Naive B cell (primary cell): ENCODE data around the gene SPAG6. TPM values are rescaled to one million over a fixed set of nuclear protein-coding genes. Genes with fewer than 3 reads are reported as not detected.
"Not testable (repeated sequence)": the region's sequence is repeated elsewhere in the genome, so short reads cannot be mapped to it uniquely, and the experiment has no call there.

Experiments
- ATAC-seq, 2 donors: fragments of 150-1000 bp; cut with Tn5 transposase; 2 replicates each; pipeline ENCODE4 v1.10.0; 2021; ENCODE audit warnings: low read depth in 2 of 2, mild to moderate bottlenecking in 2 of 2, moderate library complexity in 2 of 2
- DNase-seq: peaks from one replicate; pipeline ENCODE4 v3.0.0; 2022
- H3K27ac Mint-ChIP-seq, 6 donors: one replicate each; pipeline ENCODE4 v1.8.0; 2020 to 2022; ENCODE audit warnings: mild to moderate bottlenecking in 6 of 6, mixed read lengths in 6 of 6, moderate library complexity in 5 of 6, inconsistent platforms in 2 of 6
- H3K27me3 Mint-ChIP-seq, 3 donors: one replicate each; pipeline ENCODE4 v1.8.0; 2021 to 2022; ENCODE audit warnings: mixed read lengths in 3 of 3, mild to moderate bottlenecking in 1 of 3
- H3K36me3 Mint-ChIP-seq, 2 donors: one replicate each; pipeline ENCODE4 v1.8.0; 2020 to 2022; ENCODE audit warnings: mixed read lengths in 2 of 2, inconsistent platforms in 1 of 2, mild to moderate bottlenecking in 1 of 2
- H3K4me1 Mint-ChIP-seq, 3 donors: one replicate each; pipeline ENCODE4 v1.8.0; 2020 to 2022; ENCODE audit warnings: mixed read lengths in 3 of 3, inconsistent platforms in 1 of 3, mild to moderate bottlenecking in 1 of 3, moderate library complexity in 1 of 3
- H3K4me3 Mint-ChIP-seq, 8 donors: one replicate each; pipeline ENCODE4 v1.8.0; 2020 to 2022; ENCODE audit warnings: mild to moderate bottlenecking in 8 of 8, mixed read lengths in 8 of 8, moderate library complexity in 8 of 8, inconsistent platforms in 2 of 8
- H3K9me3 Mint-ChIP-seq, 7 donors: one replicate each; pipeline ENCODE4 v1.8.0; 2020 to 2022; ENCODE audit warnings: mixed read lengths in 7 of 7, mild to moderate bottlenecking in 5 of 7, inconsistent platforms in 2 of 7, moderate library complexity in 1 of 7
- polyA plus RNA-seq, 6 donors: library from polyadenylated mRNA; unstranded; fragments of 300-500 nt; fragmentation: Illumina TruSeq; gene quantifications; one replicate each; pipeline ENCODE4 v1.2.3, GENCODE V29; 2021; ENCODE audit warnings: low read depth in 6 of 6

The SPAG6 gene
- polyA plus RNA-seq = not detected

GRCh38 chr10:22345301-22346095 is at the start of gene SPAG6:
Gene SPAG6 (plus strand): TSS chr10:22345496. CDS start chr10:22345612, 116 bp downstream.
- Mint-ChIP-seq H3K36me3 (peaks cover 0 to 8% of the 10 kb centered on the region in 2 donors), H3K4me3 (peak within 1 kb of the TSS; percentile 33 to 79 (median 67)), H3K27ac (peak within 1 kb of the TSS in 5 of 6 donors; percentile 75 to 94 (median 91)), H3K27me3 (peaks cover 53 to 60% (median 53%) of the 10 kb centered on the region in 3 donors), H3K9me3 (peaks cover 0 to 18% (median 7%) of the 10 kb centered on the region in 7 donors), H3K4me1 (peaks cover 8 to 13% (median 9%) of the 10 kb centered on the region in 3 donors)
- peak; percentile 23 to 35 for ATAC-seq
- DNase-seq = peak; percentile 41

- Mint-ChIP-seq H3K4me3 (no peak overlapping the region), H3K27me3 (peaks cover 5 to 26% (median 26%) of the 10 kb centered on the region in 3 donors), H3K36me3 (no peaks in the 10 kb centered on the region), H3K9me3 (no peaks in the 10 kb centered on the region), H3K4me1 (no peaks in the 10 kb centered on the region), H3K27ac (peak overlapping the region in 1 of 6 donors; percentile 83)
- DNase-seq (no peak), ATAC-seq (no peak)
Measured at GRCh38 chr10:22301193-22301592, 44.1 kb upstream of the SPAG6 start.

DNA sequence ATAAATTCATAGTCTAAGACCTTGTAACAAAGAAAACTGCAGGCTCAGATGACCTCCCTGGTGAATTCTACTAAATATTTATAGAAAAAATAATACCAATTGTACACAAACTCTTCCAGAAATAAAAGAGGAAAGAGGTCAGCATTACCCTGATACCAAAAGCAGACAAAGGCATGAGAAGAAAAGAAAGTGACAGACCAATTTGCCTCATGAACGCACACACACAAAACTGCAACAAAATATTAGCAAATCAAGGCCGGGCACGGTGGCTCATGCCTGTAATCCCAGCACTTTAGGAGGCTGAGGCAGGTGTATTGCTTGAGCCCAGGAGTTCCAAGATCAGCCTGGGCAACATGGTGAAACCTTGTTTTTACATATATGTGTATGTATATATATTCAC is 41.8 kb upstream of the SPAG6 start:
- H3K27ac Mint-ChIP-seq = no peak overlapping the region

GRCh38 chr10:22305721-22306120 is 39.6 kb upstream of the SPAG6 start:
- Mint-ChIP-seq H3K36me3 (no peaks in the 10 kb centered on the region), H3K27me3 (peaks cover 5 to 14% (median 8%) of the 10 kb centered on the region in 3 donors), H3K4me1 (no peaks in the 10 kb centered on the region), H3K4me3 (no peak overlapping the region), H3K27ac (no peak overlapping the region), H3K9me3 (no peaks in the 10 kb centered on the region)
- DNase-seq (no peak), ATAC-seq (no peak)

More for the DNA sequence above, 41.8 kb upstream of the SPAG6 start:
- ATAC-seq = no peak
- H3K4me1 Mint-ChIP-seq = no peaks in the 10 kb centered on the region
- H3K36me3 Mint-ChIP-seq = no peaks in the 10 kb centered on the region
- H3K27me3 Mint-ChIP-seq = peaks cover 5 to 14% (median 10%) of the 10 kb centered on the region in 3 donors
- DNase-seq = no peak
- H3K9me3 Mint-ChIP-seq = no peaks in the 10 kb centered on the region
- H3K4me3 Mint-ChIP-seq = no peak overlapping the region

DNA sequence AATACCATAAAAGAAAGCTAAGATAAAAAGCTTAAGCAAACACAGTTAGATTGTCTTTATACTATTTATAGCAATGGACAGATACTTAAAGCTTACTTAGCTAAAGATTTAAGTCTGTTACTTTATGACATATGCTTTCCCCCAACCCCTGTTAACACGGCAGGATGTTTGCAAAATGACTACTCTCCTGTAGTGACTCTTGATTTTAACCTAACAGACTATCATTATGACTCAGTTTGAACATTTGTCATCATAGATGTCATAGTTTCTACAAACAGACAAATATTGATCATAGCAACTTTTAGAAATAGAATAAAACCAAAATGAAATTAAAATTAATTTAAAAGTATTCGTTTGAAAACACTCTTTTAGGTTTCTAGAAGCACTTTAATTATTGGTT is 36.9 kb upstream of the SPAG6 start:
- no peak for DNase-seq
- peaks cover 0 to 9% (median under 1%) of the 10 kb centered on the region in 3 donors for H3K27me3 Mint-ChIP-seq
- H3K9me3 Mint-ChIP-seq = no peaks in the 10 kb centered on the region
- no peak overlapping the region for H3K27ac Mint-ChIP-seq
- ATAC-seq = no peak
- no peaks in the 10 kb centered on the region for H3K36me3 Mint-ChIP-seq
- H3K4me3 Mint-ChIP-seq = no peak overlapping the region
- H3K4me1 Mint-ChIP-seq = no peaks in the 10 kb centered on the region

- no peaks in the 10 kb centered on the region for H3K9me3 Mint-ChIP-seq
- H3K27ac Mint-ChIP-seq = no peak overlapping the region
- no peak for ATAC-seq
Measured at GRCh38 chr10:22309180-22310000, 35.9 kb upstream of the SPAG6 start.

DNA sequence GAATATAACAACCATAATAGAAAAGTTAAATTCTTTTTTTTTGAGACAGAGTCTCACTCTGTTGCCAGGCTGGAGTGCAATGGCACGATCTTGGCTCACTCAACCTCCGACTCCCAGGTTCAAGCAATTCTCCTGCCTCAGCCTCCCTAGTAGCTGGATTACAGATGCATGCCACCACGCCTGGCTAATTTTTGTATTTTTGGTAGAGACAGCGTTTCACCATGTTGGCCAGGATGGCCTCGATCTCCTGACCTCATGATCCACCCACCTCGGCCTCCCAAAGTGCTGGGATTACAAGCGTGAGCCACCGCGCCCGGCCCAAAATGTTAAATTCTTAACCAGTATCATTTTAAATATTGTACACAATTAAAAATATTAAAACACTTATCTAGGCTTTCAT is 35.3 kb upstream of the SPAG6 start:
- H3K27ac Mint-ChIP-seq, H3K4me1 Mint-ChIP-seq, H3K9me3 Mint-ChIP-seq, H3K36me3 Mint-ChIP-seq, H3K4me3 Mint-ChIP-seq, DNase-seq, ATAC-seq, H3K27me3 Mint-ChIP-seq: not testable (repeated sequence)

More at GRCh38 chr10:22309180-22310000, 35.9 kb upstream of the SPAG6 start:
- H3K4me3 Mint-ChIP-seq = no peak overlapping the region
- no peaks in the 10 kb centered on the region for H3K36me3 Mint-ChIP-seq
- DNase-seq = no peak
- H3K4me1 Mint-ChIP-seq = no peaks in the 10 kb centered on the region
- peaks cover 0 to 9% (median 0%) of the 10 kb centered on the region in 3 donors for H3K27me3 Mint-ChIP-seq

DNA sequence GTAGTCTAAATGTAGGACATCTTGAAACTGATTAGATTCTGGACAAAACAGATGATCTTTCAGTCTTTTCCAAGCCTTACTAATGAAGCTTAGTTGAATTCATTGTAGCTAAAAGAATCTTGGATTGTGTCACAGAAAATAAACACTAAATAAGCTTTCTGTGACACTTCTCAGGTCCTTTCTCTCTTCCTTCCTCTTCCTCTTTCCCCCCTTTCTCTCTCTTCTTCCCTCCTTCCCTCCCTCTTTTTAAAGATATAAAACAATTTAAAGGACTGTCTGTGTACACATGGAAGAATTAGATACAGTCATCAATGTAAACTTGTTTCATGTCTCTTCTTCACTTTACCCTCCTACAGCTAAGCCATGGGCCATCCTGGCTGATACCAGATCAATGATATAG is 34.4 kb upstream of the SPAG6 start:
- H3K9me3 Mint-ChIP-seq = no peaks in the 10 kb centered on the region
- ATAC-seq (no peak), DNase-seq (no peak)
- peaks cover 0 to 9% (median 0%) of the 10 kb centered on the region in 3 donors for H3K27me3 Mint-ChIP-seq
- H3K4me3 Mint-ChIP-seq = no peak overlapping the region
- peaks cover 6 to 13% (median 7%) of the 10 kb centered on the region in 3 donors for H3K4me1 Mint-ChIP-seq
- no peak overlapping the region for H3K27ac Mint-ChIP-seq
- no peaks in the 10 kb centered on the region for H3K36me3 Mint-ChIP-seq

DNA sequence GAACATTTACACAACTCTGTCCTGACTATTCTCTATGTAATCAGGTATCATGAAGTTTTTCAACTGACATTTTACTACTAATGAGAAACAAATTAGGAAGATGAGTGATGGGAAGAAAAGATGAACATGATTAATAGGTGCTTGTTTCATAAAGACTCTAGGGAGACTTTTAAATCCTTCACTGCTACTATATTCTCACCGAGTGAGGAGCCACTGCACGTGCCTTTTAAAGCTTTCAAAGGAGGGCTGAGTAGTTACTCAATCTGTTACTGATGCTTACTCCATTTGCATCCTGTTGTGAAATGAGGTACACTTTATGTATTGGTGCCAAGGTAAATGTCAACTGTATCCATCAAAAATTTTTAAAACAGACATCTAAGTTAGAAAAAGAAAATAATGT is 30.4 kb upstream of the SPAG6 start:
- DNase-seq = no peak

DNA sequence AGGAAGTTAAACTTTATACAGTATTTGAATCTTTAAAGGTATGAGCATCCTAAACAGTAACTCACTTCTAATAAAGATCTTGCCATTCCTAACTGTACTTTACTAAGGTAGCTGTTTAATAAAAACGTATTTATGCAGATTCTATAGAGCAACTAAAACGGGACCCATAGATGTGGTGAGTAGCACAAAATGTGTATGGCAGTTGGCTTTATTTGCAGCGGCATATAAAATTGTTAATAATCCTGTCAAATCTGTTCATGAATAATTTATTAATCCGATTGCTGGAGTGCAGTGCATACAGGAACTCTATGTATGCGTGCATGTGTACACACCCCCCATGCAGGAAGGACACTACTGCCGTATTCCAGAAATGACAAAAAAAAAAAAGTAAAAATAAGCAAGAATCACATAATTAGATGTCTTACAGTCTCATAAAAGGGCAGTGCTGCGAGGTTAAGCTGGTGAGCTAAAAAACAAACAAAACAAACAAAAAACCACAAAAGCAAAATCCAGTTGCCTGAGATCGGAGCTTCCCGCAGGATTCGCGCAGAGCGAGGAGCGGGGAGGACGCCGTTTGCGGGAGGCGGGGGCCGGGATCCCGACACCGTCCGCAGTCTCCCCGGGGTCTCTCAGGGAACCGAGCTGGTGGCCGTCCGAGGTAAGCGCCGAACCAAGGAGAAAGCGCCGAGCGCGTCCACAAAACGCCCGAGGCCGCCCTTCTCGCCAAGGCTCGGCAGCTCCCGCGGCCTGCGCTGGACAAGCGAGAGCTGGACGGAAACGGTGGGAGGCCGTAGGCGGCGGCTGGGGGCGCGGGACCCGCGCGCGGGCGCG is 29.6 kb upstream of the SPAG6 start:
- ATAC-seq (peak; percentile 21 to 22), DNase-seq (no peak)
- Mint-ChIP-seq H3K27ac (peak overlapping the region; percentile 95 to 99 (median 96)), H3K27me3 (peaks cover 0 to 5% (median 0%) of the 10 kb centered on the region in 3 donors), H3K4me3 (peak overlapping the region; percentile 91 to 99 (median 97)), H3K4me1 (peaks cover 15 to 40% (median 18%) of the 10 kb centered on the region in 3 donors), H3K36me3 (peaks cover 0 to 7% of the 10 kb centered on the region in 2 donors), H3K9me3 (peaks cover 0 to 4% (median 0%) of the 10 kb centered on the region in 7 donors)

More for the DNA sequence above, 30.4 kb upstream of the SPAG6 start:
- Mint-ChIP-seq H3K27me3 (no peaks in the 10 kb centered on the region), H3K27ac (peak overlapping the region; percentile 2 to 99 (median 96)), H3K36me3 (peaks cover 0 to 1% of the 10 kb centered on the region in 2 donors), H3K4me1 (peaks cover 10 to 37% (median 14%) of the 10 kb centered on the region in 3 donors), H3K4me3 (peak overlapping the region in 7 of 8 donors; percentile 91 to 99 (median 97)), H3K9me3 (no peaks in the 10 kb centered on the region)
- no peak for ATAC-seq

DNA sequence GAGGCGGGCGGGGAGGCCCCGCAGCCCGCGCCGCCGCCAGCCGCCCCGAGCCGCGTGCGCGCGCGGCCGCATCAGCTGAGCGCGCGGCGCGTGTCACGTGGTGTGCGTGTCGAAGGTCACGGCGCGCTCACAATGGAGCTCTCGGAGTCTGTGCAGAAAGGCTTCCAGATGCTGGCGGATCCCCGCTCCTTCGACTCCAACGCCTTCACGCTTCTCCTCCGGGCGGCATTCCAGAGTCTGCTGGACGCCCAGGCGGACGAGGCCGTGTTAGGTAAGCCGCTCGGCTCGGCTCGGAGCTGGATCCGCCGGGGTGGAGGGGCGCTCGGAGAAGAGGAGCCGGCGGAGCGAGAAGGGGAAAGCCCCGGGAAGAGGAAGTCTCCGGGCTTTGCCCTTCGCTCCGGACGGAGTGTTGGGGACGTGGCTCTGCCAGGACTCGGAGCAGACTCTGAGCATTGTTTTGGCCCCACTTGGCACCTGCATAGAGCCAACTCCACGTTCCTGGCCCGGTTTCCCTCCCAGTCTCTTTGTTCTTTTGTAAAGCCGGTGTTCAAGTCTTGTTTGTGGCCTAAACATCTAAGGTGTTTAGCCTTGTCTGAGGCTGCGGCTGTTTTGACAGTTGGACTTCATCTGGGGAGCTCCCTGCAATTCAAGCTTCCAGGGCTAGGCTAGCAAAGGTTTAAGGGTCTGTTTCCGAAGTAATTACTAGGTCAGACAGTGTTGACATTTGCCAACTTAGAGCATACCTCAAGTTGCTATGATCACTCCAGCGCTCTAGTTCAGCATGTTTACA is 28.8 kb upstream of the SPAG6 start, which contains the start of gene COMMD3:
Gene COMMD3 (plus strand): TSS at position 103 of the 790 bp plus-strand sequence. CDS start 30 bp downstream, at position 133.
- peaks cover 0 to 7% of the 10 kb centered on the region in 2 donors for H3K36me3 Mint-ChIP-seq
- H3K4me1 Mint-ChIP-seq = peaks cover 15 to 40% (median 18%) of the 10 kb centered on the region in 3 donors
- ATAC-seq (peak; percentile 70 to 72), DNase-seq (peak; percentile 86)
- peaks cover 0 to 4% (median 0%) of the 10 kb centered on the region in 7 donors for H3K9me3 Mint-ChIP-seq
- H3K4me3 Mint-ChIP-seq = peak within 1 kb of the TSS; percentile 91 to 99 (median 98)
- peak within 1 kb of the TSS; percentile 95 to 99 (median 98) for H3K27ac Mint-ChIP-seq
- H3K27me3 Mint-ChIP-seq = peaks cover 0 to 5% (median 0%) of the 10 kb centered on the region in 3 donors

DNA sequence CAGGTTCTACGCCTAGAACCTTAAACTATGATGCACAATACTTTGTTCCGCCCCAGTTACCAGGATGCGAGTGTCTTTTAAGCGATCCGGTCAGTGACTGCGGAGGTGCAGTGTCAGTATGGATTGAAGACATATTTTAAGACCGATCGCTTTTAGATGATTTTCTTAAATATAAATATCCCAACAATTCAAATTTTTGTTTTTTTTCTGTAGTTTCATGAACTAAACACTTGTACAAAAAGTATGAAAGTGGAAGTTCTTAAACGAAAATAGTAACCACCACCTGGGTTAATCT is 28.3 kb upstream of the SPAG6 start:
- ATAC-seq (peak; percentile 26 to 31), DNase-seq (no peak)
- Mint-ChIP-seq H3K27ac (peak overlapping the region; percentile 95 to 98 (median 96)), H3K4me1 (peaks cover 16 to 41% (median 18%) of the 10 kb centered on the region in 3 donors), H3K9me3 (peaks cover 0 to 4% (median 0%) of the 10 kb centered on the region in 7 donors), H3K4me3 (peak overlapping the region; percentile 86 to 98 (median 94)), H3K36me3 (peaks cover 0 to 7% of the 10 kb centered on the region in 2 donors), H3K27me3 (peaks cover 0 to 5% (median 0%) of the 10 kb centered on the region in 3 donors)
